ENCODE data around the gene SEC24A. TPM values are rescaled to one million over a fixed set of nuclear protein-coding genes. Genes with fewer than 3 reads are reported as not detected.

SEC24A gene
- total RNA-seq, 2 experiments from 2014 or later = 5.6 to 20.5 TPM

- Histone ChIP-seq H3K9me2 (ENCODE audit: insufficient read depth, low read length) (no peaks in the 10 kb centered on the region), H3K4me3 (ENCODE audit: low read depth, low read length, poor library complexity, severe bottlenecking) (no peak overlapping the region), H3K9me3 (ENCODE audit: low read length) (no peaks in the 10 kb centered on the region), H3K4me1 (ENCODE audit: insufficient read depth, low read length, poor library complexity, severe bottlenecking) (peaks cover 45% of the 10 kb centered on the region), H2AFZ (ENCODE audit: low read length) (peak overlapping the region; percentile 44), H3K4me2 (ENCODE audit: low read length) (peak overlapping the region; percentile 16; the same call in 1 of the 2 replicates), H3K27ac (ENCODE audit: low read depth, low read length, poor library complexity, severe bottlenecking) (peak overlapping the region; percentile 43), H3K36me3 (ENCODE audit: insufficient read depth, low read length) (peaks cover 6% of the 10 kb centered on the region), H4K20me1 (ENCODE audit: insufficient read depth, low read length) (no peaks in the 10 kb centered on the region), H3K79me2 (ENCODE audit: insufficient read depth, low read depth, low read length) (peaks cover 28% of the 10 kb centered on the region)
- CTCF ChIA-PET (ENCODE audit: unreplicated experiment) = interaction anchor here (1.1 kb wide), 1 partner anchor 325 kb away, joined by 3 read pairs; the partner anchor contains the start of gene CDKN2AIPNL
- POLR2A ChIA-PET = interaction anchor here (0.6 to 2.6 kb wide), 14 partner anchors 11 to 470 kb away, joined by 3 to 11 read pairs (median 4); partner anchors contain the start of genes C5orf24 and PCBD2
- no peak for TF ChIP-seq CTCF (conservative IDR thresholded peaks at IDR 0.05; ENCODE audit: low read length)
- TF ChIP-seq EZH2phosphoT487 (IDR thresholded peaks at IDR 0.05; ENCODE audit: borderline replicate concordance, low read depth, low read length) = no peak
- DNase-seq (ENCODE audit: low spot score) = peak; percentile 34
- intact Hi-C loops (cut with micrococcal nuclease; ENCODE audit: unreplicated experiment) = loop anchor here (5.0 to 10.0 kb wide), 4 partner anchors 324 to 509 kb away; partner anchors contain the start of genes CDKN2AIPNL, PPP2CA and UBE2B
- BruUV-seq (replicated peaks) = no TSS peak
Observed at GRCh38 chr5:134736173-134736812, 87.7 kb downstream of the SEC24A start.

GRCh38 chr5:134738133-134738962 lies 89.8 kb downstream of the SEC24A start, which contains the start of gene CAMLG:
Gene CAMLG, plus strand, starts transcription at chr5:134738548. Its CDS starts 73 bp downstream, at chr5:134738621.
- peak within 1 kb of the TSS; percentile 84 for H3K4me3 ChIP-seq (ENCODE audit: low read depth, low read length, poor library complexity, severe bottlenecking)
- CTCF ChIA-PET (ENCODE audit: unreplicated experiment) = interaction anchor here (0.6 to 1.5 kb wide), 5 partner anchors 106 to 813 kb away, joined by 3 to 4 read pairs (median 4); partner anchors contain the start of gene PCBD2
- H3K9me3 ChIP-seq (ENCODE audit: low read length) = no peaks in the 10 kb centered on the region
- peaks cover 25% of the 10 kb centered on the region for H3K36me3 ChIP-seq (ENCODE audit: insufficient read depth, low read length)
- H3K27ac ChIP-seq (ENCODE audit: low read depth, low read length, poor library complexity, severe bottlenecking) = peak within 1 kb of the TSS; percentile 42
- peak; percentile 79 for TF ChIP-seq CTCF (conservative IDR thresholded peaks at IDR 0.05; ENCODE audit: low read length)
- no peak for TF ChIP-seq EZH2phosphoT487 (IDR thresholded peaks at IDR 0.05; ENCODE audit: borderline replicate concordance, low read depth, low read length)
- DNase-seq (ENCODE audit: low spot score) = peak; percentile 98
- peak within 1 kb of the TSS; percentile 86 for H3K4me2 ChIP-seq (ENCODE audit: low read length)
- POLR2A ChIA-PET = interaction anchor here (0.8 to 1.2 kb wide), 4 partner anchors 11 to 90 kb away, joined by 3 to 8 read pairs (median 3); partner anchors contain the start of genes DDX46 and SEC24A
- no peaks in the 10 kb centered on the region for H3K9me2 ChIP-seq (ENCODE audit: insufficient read depth, low read length)
- intact Hi-C loops (cut with micrococcal nuclease; ENCODE audit: unreplicated experiment) = loop anchor here (1.0 to 10.0 kb wide), 11 partner anchors 20 to 511 kb away; partner anchors contain the start of genes CDKN2AIPNL, DDX46, JADE2 and PCBD2
- peak within 1 kb of the TSS; percentile 73 for H2AFZ ChIP-seq (ENCODE audit: low read length)
- H4K20me1 ChIP-seq (ENCODE audit: insufficient read depth, low read length) = no peaks in the 10 kb centered on the region
- peaks cover 36% of the 10 kb centered on the region for H3K4me1 ChIP-seq (ENCODE audit: insufficient read depth, low read length, poor library complexity, severe bottlenecking)
- H3K79me2 ChIP-seq (ENCODE audit: insufficient read depth, low read depth, low read length) = peaks cover 45% of the 10 kb centered on the region
- BruUV-seq (replicated peaks) = no TSS peak

All from OCI-LY7 (cell line).